GM12878 (cell line): ENCODE measurements around the gene ASCC3. TPM values are rescaled to one million over a fixed set of nuclear protein-coding genes. Genes with fewer than 3 reads are reported as not detected.

Experiments
- ATAC-seq: fragments of 200-7000 bp; cut with Tn5 transposase; 3 replicates; pipeline ENCODE4 v1.9.1; 2020; ENCODE audit warnings: mild to moderate bottlenecking, moderate library complexity
- BruUV-seq: library from RNA; stranded (reverse); fragments of 400-500 nt; replicated peaks from 2 replicates; lab custom pipeline; 2021; lab: Mats Ljungman, UMichigan
- CTCF ChIA-PET: fragments of 300-600 bp; sonication (Branson Sonifier 250); formaldehyde crosslinking; extraction: SDS; loops from one replicate; lab custom pipeline; 2021; ENCODE audit warnings: inconsistent platforms; lab: Yijun Ruan, JAX
- POLR2A ChIA-PET: fragments of 350-600 bp; formaldehyde crosslinking; extraction: SDS; loops from one replicate; lab custom pipeline; 2021; ENCODE audit warnings: inconsistent platforms; lab: Charles Lee
- RAD21 ChIA-PET: fragments of 300-600 bp; sonication (Branson Sonifier 250); formaldehyde crosslinking; loops from one replicate; lab custom pipeline; 2023; ENCODE audit warnings: antibody characterized with exemption; ENCODE audit not compliant: unreplicated experiment; lab: Charles Lee
- SMC1A ChIA-PET: fragments of 300-600 bp; sonication (Branson Sonifier 250); formaldehyde crosslinking; loops from one replicate; lab custom pipeline; 2023; ENCODE audit not compliant: unreplicated experiment, uncharacterized antibody; lab: Charles Lee
- DNase-seq: peaks from one replicate; pipeline ENCODE4 v3.0.0-alpha.2; 2011; ENCODE audit warnings: low read depth, low spot score
- FAIRE-seq: peaks from 3 replicates; lab custom pipeline; 2011; peaks lifted over from hg19 to GRCh38; lab: Jason Lieb, UNC
- H2AFZ ChIP-seq: 2 replicates; pipeline ENCODE4 v1.6.0; 2011; ENCODE audit warnings: low read depth, low read length, control low read depth; ENCODE audit not compliant: control insufficient read depth
- H3K27ac ChIP-seq: 2 replicates; pipeline ENCODE4 v1.5.1; 2011; ENCODE audit warnings: control low read depth; ENCODE audit not compliant: control insufficient read depth, insufficient read depth
- H3K27me3 ChIP-seq, 2 experiments: replicated peaks in 1 of 2; 2 replicates each; pipeline versions ENCODE4 v1.6.0 to v1.6.1; 2011; ENCODE audit warnings: low read length in 1 of 2; ENCODE audit not compliant: control insufficient read depth in 2 of 2, insufficient read depth in 2 of 2
- H3K36me3 ChIP-seq, 2 experiments: 2 replicates each; pipeline ENCODE4 v1.5.1; 2011; ENCODE audit warnings: low read length in 1 of 2; ENCODE audit not compliant: control insufficient read depth in 2 of 2, insufficient read depth in 2 of 2
- H3K4me1 ChIP-seq: 2 replicates; pipeline ENCODE4 v1.6.1; 2011; ENCODE audit warnings: mild to moderate bottlenecking, low read length, moderate library complexity, mixed read lengths; ENCODE audit not compliant: control insufficient read depth, insufficient read depth
- H3K4me2 ChIP-seq: 2 replicates; pipeline ENCODE4 v1.6.0; 2011; ENCODE audit warnings: control low read depth; ENCODE audit not compliant: control insufficient read depth, insufficient read depth
- H3K4me3 ChIP-seq: fragments of 200-600 bp; sonication (generic); 2 replicates; pipeline ENCODE4 v1.5.1; 2016
- H3K79me2 ChIP-seq: 2 replicates; pipeline ENCODE4 v1.6.0; 2011; ENCODE audit warnings: low read length; ENCODE audit not compliant: control insufficient read depth, insufficient read depth
- H3K9ac ChIP-seq: 2 replicates; pipeline ENCODE4 v1.8.0; 2011; ENCODE audit warnings: low read length, control low read depth, mixed read lengths; ENCODE audit not compliant: control insufficient read depth, insufficient read depth
- H3K9me3 ChIP-seq: replicated peaks from 3 replicates; pipeline ENCODE4 v1.5.1; 2011; ENCODE audit warnings: mild to moderate bottlenecking, low read length; ENCODE audit not compliant: control insufficient read depth, insufficient read depth
- H4K20me1 ChIP-seq: 2 replicates; pipeline ENCODE4 v1.6.0; 2011; ENCODE audit not compliant: control insufficient read depth, insufficient read depth
- IRF4 ChIP-seq: IDR thresholded peaks from 2 replicates; pipeline ENCODE4 v1.6.1; 2011; ENCODE audit warnings: low read depth, low read length
- JUNB ChIP-seq: IDR thresholded peaks from 2 replicates; pipeline ENCODE4 v1.6.1; 2016; ENCODE audit warnings: antibody characterized with exemption, mild to moderate bottlenecking
- KDM1A ChIP-seq: fragments of 200-600 bp; sonication (generic); IDR thresholded peaks from 2 replicates; pipeline ENCODE4 v1.6.1; 2016; ENCODE audit warnings: borderline replicate concordance
- MTA2 ChIP-seq: fragments of 450-650 bp; IDR thresholded peaks from 2 replicates; pipeline ENCODE4 v1.6.1; 2016; ENCODE audit warnings: low read depth, mild to moderate bottlenecking, moderate library complexity
- MXI1 ChIP-seq: fragments of 150-350 bp; IDR thresholded peaks from 2 replicates; pipeline ENCODE4 v1.6.1; 2011; ENCODE audit warnings: low read depth, mild to moderate bottlenecking, inconsistent platforms, low read length, improper control_type of control experiment
- PBX3 ChIP-seq: IDR thresholded peaks from 2 replicates; pipeline ENCODE4 v1.6.1; 2011; ENCODE audit warnings: mild to moderate bottlenecking, low read depth, low read length, moderate library complexity; ENCODE audit not compliant: insufficient replicate concordance
- TCF3 ChIP-seq: IDR thresholded peaks from 2 replicates; pipeline ENCODE4 v1.6.1; 2012; ENCODE audit warnings: low read depth, mild to moderate bottlenecking, low read length, borderline replicate concordance; ENCODE audit not compliant: insufficient read depth
- ZNF217 ChIP-seq: fragments of 450-650 bp; IDR thresholded peaks from 2 replicates; pipeline ENCODE4 v1.6.1; 2017; ENCODE audit warnings: antibody characterized with exemption, mild to moderate bottlenecking
- WGBS: methylation state at CpG from one replicate; pipeline ENCODE4 v1.1.6; 2016; ENCODE audit warnings: low lambda C conversion rate; ENCODE audit not compliant: insufficient replicate concordance, insufficient coverage; ENCODE audit errors: missing lambda C conversion rate; 5-methylcytosine and 5-hydroxymethylcytosine counted together
- in situ Hi-C: fragments of 300-500 bp; cut with MboI; formaldehyde crosslinking; loops from 9 replicates; pipeline ENCODE4 v1.14.3; 2018; ENCODE audit warnings: mixed read lengths
- intact Hi-C: fragments of 100-400 bp; cut with micrococcal nuclease; formaldehyde crosslinking; loops from one replicate; pipeline ENCODE4 v1.14.2; 2022; ENCODE audit not compliant: unreplicated experiment
- polyA plus RNA-seq, 11 experiments: library from polyadenylated mRNA; depleted of rRNA in 4 of 11; unstranded in 6 of 11; stranded (reverse) in 5 of 11; fragments of >200 nt; fragmentation: Nextera tagmentation in 4 of 11; fragmentation: Illumina TruSeq in 1 of 11; extraction: Ambion mirVana in 4 of 11; extraction: Trizol in 1 of 11; gene quantifications; 1 replicate in 1 of 11; 2 replicates in 10 of 11; pipeline versions ENCODE4 v1.2.1 to v1.2.3, GENCODE V29; 2011 to 2016; ENCODE audit warnings: inconsistent platforms in 2 of 11, missing spikeins in 2 of 11, low read depth in 1 of 11
- total RNA-seq, 4 experiments: library from RNA; depleted of rRNA in 3 of 4; stranded (reverse); fragments of >200 nt in 3 of 4; fragmentation: Illumina TruSeq in 1 of 4; extraction: Trizol in 1 of 4; gene quantifications; 2 replicates each; pipeline versions ENCODE4 v1.2.1 to v1.2.3, GENCODE V29; 2013 to 2021
- TF ChIP-seq, protein P1 (sequence below): fragments of 450-650 bp; conservative IDR thresholded peaks from 2 replicates; pipeline ENCODE4 v1.6.1; 2017; ENCODE audit warnings: mild to moderate bottlenecking, moderate library complexity
- TF ChIP-seq, protein P2 (sequence below): fragments of 450-650 bp; IDR thresholded peaks from 2 replicates; pipeline ENCODE4 v1.6.1; 2014; ENCODE audit warnings: mild to moderate bottlenecking

Gene ASCC3
- total and polyA plus RNA-seq, 10 of the 15 experiments (the other 5 are each of a cell fraction or from before 2014, with no cell fraction given): 19.9 to 76.2 (median 55.9) TPM

DNA sequence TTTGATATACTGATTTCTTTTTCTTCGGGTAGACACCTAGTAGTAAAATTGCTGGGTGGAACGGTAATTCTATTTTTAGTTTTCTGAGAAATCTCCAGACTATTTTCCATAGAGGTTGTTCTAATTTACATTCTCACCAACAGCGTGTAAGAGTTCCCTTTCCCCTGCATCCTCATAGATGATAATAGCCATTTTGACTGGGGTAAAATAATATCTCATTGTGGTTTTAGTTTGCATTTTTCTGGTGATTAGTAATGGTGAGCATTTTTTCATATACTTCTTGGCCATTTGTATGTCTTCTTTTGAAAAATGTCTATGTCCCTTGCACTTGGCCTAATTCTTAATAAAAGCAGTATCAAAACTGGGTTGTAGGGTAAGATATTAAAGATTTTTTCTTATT, 267.5 kb downstream of the ASCC3 start (continued):
- TF ChIP-seq TCF3: no peak
- TF ChIP-seq MXI1: no peak
- TF ChIP-seq ZNF217: no peak
- no peak for TF ChIP-seq MTA2
- TF ChIP-seq, protein P1, sequence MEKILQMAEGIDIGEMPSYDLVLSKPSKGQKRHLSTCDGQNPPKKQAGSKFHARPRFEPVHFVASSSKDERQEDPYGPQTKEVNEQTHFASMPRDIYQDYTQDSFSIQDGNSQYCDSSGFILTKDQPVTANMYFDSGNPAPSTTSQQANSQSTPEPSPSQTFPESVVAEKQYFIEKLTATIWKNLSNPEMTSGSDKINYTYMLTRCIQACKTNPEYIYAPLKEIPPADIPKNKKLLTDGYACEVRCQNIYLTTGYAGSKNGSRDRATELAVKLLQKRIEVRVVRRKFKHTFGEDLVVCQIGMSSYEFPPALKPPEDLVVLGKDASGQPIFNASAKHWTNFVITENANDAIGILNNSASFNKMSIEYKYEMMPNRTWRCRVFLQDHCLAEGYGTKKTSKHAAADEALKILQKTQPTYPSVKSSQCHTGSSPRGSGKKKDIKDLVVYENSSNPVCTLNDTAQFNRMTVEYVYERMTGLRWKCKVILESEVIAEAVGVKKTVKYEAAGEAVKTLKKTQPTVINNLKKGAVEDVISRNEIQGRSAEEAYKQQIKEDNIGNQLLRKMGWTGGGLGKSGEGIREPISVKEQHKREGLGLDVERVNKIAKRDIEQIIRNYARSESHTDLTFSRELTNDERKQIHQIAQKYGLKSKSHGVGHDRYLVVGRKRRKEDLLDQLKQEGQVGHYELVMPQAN: no peak
- TF ChIP-seq, protein P2, sequence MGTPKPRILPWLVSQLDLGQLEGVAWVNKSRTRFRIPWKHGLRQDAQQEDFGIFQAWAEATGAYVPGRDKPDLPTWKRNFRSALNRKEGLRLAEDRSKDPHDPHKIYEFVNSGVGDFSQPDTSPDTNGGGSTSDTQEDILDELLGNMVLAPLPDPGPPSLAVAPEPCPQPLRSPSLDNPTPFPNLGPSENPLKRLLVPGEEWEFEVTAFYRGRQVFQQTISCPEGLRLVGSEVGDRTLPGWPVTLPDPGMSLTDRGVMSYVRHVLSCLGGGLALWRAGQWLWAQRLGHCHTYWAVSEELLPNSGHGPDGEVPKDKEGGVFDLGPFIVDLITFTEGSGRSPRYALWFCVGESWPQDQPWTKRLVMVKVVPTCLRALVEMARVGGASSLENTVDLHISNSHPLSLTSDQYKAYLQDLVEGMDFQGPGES: no peak
- TF ChIP-seq JUNB: no peak
- TF ChIP-seq IRF4: no peak

GRCh38 chr6:100612094-100612493, 269.0 kb downstream of the ASCC3 start:
- no peak overlapping the region for H2AFZ ChIP-seq
- no peaks in the 10 kb centered on the region for H3K4me1 ChIP-seq
- no peak for ATAC-seq
- no peak for FAIRE-seq
- no peaks in the 10 kb centered on the region for H3K36me3 ChIP-seq
- 97% methylated on average over 2 of the region's 2 CpGs for WGBS
- DNase-seq: no peak
- no peaks in the 10 kb centered on the region for H3K79me2 ChIP-seq
- SMC1A ChIA-PET: interaction anchor here (1.6 kb wide), 1 partner anchor 52 kb away, joined by 4 read pairs; no protein-coding TSS in a partner anchor
- POLR2A ChIA-PET: no interaction called here
- no peaks in the 10 kb centered on the region for H4K20me1 ChIP-seq
- no peak overlapping the region for H3K4me3 ChIP-seq
- H3K4me2 ChIP-seq: no peak overlapping the region
- BruUV-seq: no TSS peak
- CTCF ChIA-PET: interaction anchor here (1.2 kb wide), 1 partner anchor 48 kb away, joined by 4 read pairs; no protein-coding TSS in a partner anchor
- H3K9ac ChIP-seq: no peak overlapping the region
- RAD21 ChIA-PET: no interaction called here
- no peak for TF ChIP-seq PBX3
- no peak for TF ChIP-seq KDM1A
- no peaks in the 10 kb centered on the region for H3K9me3 ChIP-seq
- no peaks in the 10 kb centered on the region for H3K27me3 ChIP-seq
- intact Hi-C loops: no loop called here
- in situ Hi-C loops: no loop called here
- no peak overlapping the region for H3K27ac ChIP-seq
